ENCODE measurements around the gene ARHGAP9. TPM values are rescaled to one million over a fixed set of nuclear protein-coding genes. Genes with fewer than 3 reads are reported as not detected.
A peak's percentile ranks its signal among the peaks of the same experiment; 100 is the strongest.

ARHGAP9 gene
- total and polyA plus RNA-seq, 2 experiments from 2014 or later, result 2.3 TPM; not detected in 1

GRCh38 chr12:57439762-57440266 is 39.9 kb downstream of the ARHGAP9 start:
- no peak for TF ChIP-seq CTCF (IDR thresholded peaks at IDR 0.05; ENCODE audit: low read depth, low read length)
- no peak overlapping the region for H3K4me3 ChIP-seq
- no peaks in the 10 kb centered on the region for H3K27me3 ChIP-seq
- no peak overlapping the region for H3K27ac ChIP-seq
- no peaks in the 10 kb centered on the region for H3K36me3 ChIP-seq
- DNase-seq (ENCODE audit: low read depth in 1 of 2, low spot score in 1 of 2), result no peak
- H3K4me1 ChIP-seq (ENCODE audit: low read depth), result no peaks in the 10 kb centered on the region
- H3K9me3 ChIP-seq (ENCODE audit: low read depth), result no peaks in the 10 kb centered on the region

GRCh38 chr12:57438400-57438799 is 41.3 kb downstream of the ARHGAP9 start:
- TF ChIP-seq CTCF (IDR thresholded peaks at IDR 0.05; ENCODE audit: low read depth, low read length), result no peak
- no peak for DNase-seq (ENCODE audit: low read depth in 1 of 2, low spot score in 1 of 2)
- no peak overlapping the region for H3K27ac ChIP-seq

GRCh38 chr12:57435293-57435692 is 44.4 kb downstream of the ARHGAP9 start:
- DNase-seq (ENCODE audit: low read depth in 1 of 2, low spot score in 1 of 2), result peak in 1 of 2 donors; percentile 42
- no peak for TF ChIP-seq CTCF (IDR thresholded peaks at IDR 0.05; ENCODE audit: low read depth, low read length)
- Histone ChIP-seq H3K27ac (no peak overlapping the region), H3K4me3 (no peak overlapping the region), H3K27me3 (no peaks in the 10 kb centered on the region), H3K4me1 (ENCODE audit: low read depth) (peaks cover 9% of the 10 kb centered on the region), H3K36me3 (no peaks in the 10 kb centered on the region), H3K9me3 (ENCODE audit: low read depth) (no peaks in the 10 kb centered on the region)

More at GRCh38 chr12:57438400-57438799, 41.3 kb downstream of the ARHGAP9 start:
- H3K9me3 ChIP-seq (ENCODE audit: low read depth), result no peaks in the 10 kb centered on the region
- no peaks in the 10 kb centered on the region for H3K36me3 ChIP-seq
- no peaks in the 10 kb centered on the region for H3K27me3 ChIP-seq
- no peaks in the 10 kb centered on the region for H3K4me1 ChIP-seq (ENCODE audit: low read depth)
- no peak overlapping the region for H3K4me3 ChIP-seq

GRCh38 chr12:57434517-57435223 is 45.0 kb downstream of the ARHGAP9 start, which contains the start of gene INHBC:
Gene INHBC, plus strand, starts transcription at chr12:57434784. Its CDS starts 103 bp downstream, at chr12:57434887.
- Histone ChIP-seq H3K27ac (no peak within 1 kb of the TSS), H3K27me3 (no peaks in the 10 kb centered on the region), H3K9me3 (ENCODE audit: low read depth) (no peaks in the 10 kb centered on the region), H3K4me3 (no peak within 1 kb of the TSS), H3K36me3 (no peaks in the 10 kb centered on the region), H3K4me1 (ENCODE audit: low read depth) (peaks cover 10% of the 10 kb centered on the region)
- TF ChIP-seq CTCF (IDR thresholded peaks at IDR 0.05; ENCODE audit: low read depth, low read length), result no peak
- DNase-seq (ENCODE audit: low read depth in 1 of 2, low spot score in 1 of 2), result no peak

GRCh38 chr12:57433370-57433769 is 46.3 kb downstream of the ARHGAP9 start:
- no peak overlapping the region for H3K27ac ChIP-seq
- no peak for TF ChIP-seq CTCF (IDR thresholded peaks at IDR 0.05; ENCODE audit: low read depth, low read length)
- no peak for DNase-seq (ENCODE audit: low read depth in 1 of 2, low spot score in 1 of 2)

More at GRCh38 chr12:57433370-57433769, 46.3 kb downstream of the ARHGAP9 start:
- H3K4me1 ChIP-seq (ENCODE audit: low read depth), result peaks cover 15% of the 10 kb centered on the region
- no peaks in the 10 kb centered on the region for H3K9me3 ChIP-seq (ENCODE audit: low read depth)
- no peak overlapping the region for H3K4me3 ChIP-seq
- H3K36me3 ChIP-seq, result no peaks in the 10 kb centered on the region
- H3K27me3 ChIP-seq, result no peaks in the 10 kb centered on the region

Data from cardiac muscle cell (in vitro differentiated cells and primary cell).